ENCODE data around the gene REXO5.

- TF ChIP-seq EZH2phosphoT487 (IDR thresholded peaks at IDR 0.05; ENCODE audit: borderline replicate concordance, low read length): no peak
- TF ChIP-seq CTCF (conservative IDR thresholded peaks at IDR 0.05; ENCODE audit: low read depth, low read length): no peak
- no peak for TF ChIP-seq EZH2 (IDR thresholded peaks at IDR 0.05; ENCODE audit: low read length, unreplicated experiment)
These were observed 74.7 kb downstream of the REXO5 start for GRCh38 chr16:20880867-20881502.
